H1 (cell line): ENCODE data around the gene SPOCK2. TPM values are rescaled to one million over a fixed set of nuclear protein-coding genes. Genes with fewer than 3 reads are reported as not detected.

Experiments used
- EP300 ChIP-seq, 2 experiments: IDR thresholded peaks; 1 replicate in 1 of 2; 2 replicates in 1 of 2; pipeline ENCODE4 v1.6.1; 2011 to 2012; ENCODE audit warnings: low read depth in 2 of 2, low read length in 2 of 2, mild to moderate bottlenecking in 2 of 2, borderline replicate concordance in 1 of 2, inconsistent platforms in 1 of 2, moderate library complexity in 1 of 2
- KDM5A ChIP-seq: fragments of 200-600 bp; IDR thresholded peaks from 2 replicates; pipeline ENCODE4 v1.7.1; 2012; ENCODE audit warnings: mild to moderate bottlenecking, low read length, inconsistent platforms, mixed read lengths
- MAFK ChIP-seq: IDR thresholded peaks from 2 replicates; pipeline ENCODE4 v1.6.1; 2012; ENCODE audit warnings: low read depth, mild to moderate bottlenecking, improper control_type of control experiment, low read length
- RAD21 ChIP-seq, 2 experiments: IDR thresholded peaks in 1 of 2; conservative IDR thresholded peaks in 1 of 2; 2 replicates each; pipeline ENCODE4 v1.6.1; 2011; ENCODE audit warnings: low read depth in 2 of 2, low read length in 2 of 2, improper control_type of control experiment in 1 of 2, inconsistent platforms in 1 of 2, mild to moderate bottlenecking in 1 of 2, moderate library complexity in 1 of 2
- RXRA ChIP-seq: IDR thresholded peaks from 2 replicates; pipeline ENCODE4 v1.6.1; 2011; ENCODE audit warnings: low read depth, mild to moderate bottlenecking, low read length, moderate library complexity; ENCODE audit not compliant: insufficient read depth
- SUZ12 ChIP-seq: fragments of 200-600 bp; sonication (generic); IDR thresholded peaks from 2 replicates; pipeline ENCODE4 v1.6.1; 2012; ENCODE audit warnings: mild to moderate bottlenecking, inconsistent platforms, low read length, moderate library complexity, mixed read lengths
- TCF12 ChIP-seq: IDR thresholded peaks from 2 replicates; pipeline ENCODE4 v1.6.1; 2011; ENCODE audit warnings: low read depth, mild to moderate bottlenecking, low read length
- TEAD4 ChIP-seq: IDR thresholded peaks from 2 replicates; pipeline ENCODE4 v1.6.1; 2012; ENCODE audit warnings: low read depth, low read length, inconsistent platforms, mixed read lengths
- ZNF274 ChIP-seq: IDR thresholded peaks from 2 replicates; pipeline ENCODE4 v1.7.0; 2012; ENCODE audit warnings: low read length, borderline replicate concordance; ENCODE audit errors: extremely low read depth
- polyA plus RNA-seq, 7 experiments: library from polyadenylated mRNA; depleted of rRNA in 3 of 7; stranded (reverse) in 5 of 7; unstranded in 2 of 7; fragments of >200 nt in 5 of 7; fragments of 200-250 nt in 2 of 7; gene quantifications; 1 replicate in 5 of 7; 2 replicates in 1 of 7; 4 replicates in 1 of 7; pipeline versions ENCODE4 v1.2.1 to v1.2.3, GENCODE V29; 2011 to 2013; ENCODE audit warnings: missing spikeins in 2 of 7, mixed read lengths in 2 of 7
- total RNA-seq: library from RNA; stranded (reverse); fragmentation: NEBNext Ultra II Directional; extraction: Animal tissue kit (Norgen Biotek cat#: 25700); gene quantifications from 2 replicates; pipeline ENCODE4 v1.2.1, GENCODE V29; 2021

Gene SPOCK2
- total and polyA plus RNA-seq, 2 of the 8 experiments (the other 6 are each of a cell fraction or from before 2014, with no cell fraction given), result 1.5 to 1.9 TPM

DNA sequence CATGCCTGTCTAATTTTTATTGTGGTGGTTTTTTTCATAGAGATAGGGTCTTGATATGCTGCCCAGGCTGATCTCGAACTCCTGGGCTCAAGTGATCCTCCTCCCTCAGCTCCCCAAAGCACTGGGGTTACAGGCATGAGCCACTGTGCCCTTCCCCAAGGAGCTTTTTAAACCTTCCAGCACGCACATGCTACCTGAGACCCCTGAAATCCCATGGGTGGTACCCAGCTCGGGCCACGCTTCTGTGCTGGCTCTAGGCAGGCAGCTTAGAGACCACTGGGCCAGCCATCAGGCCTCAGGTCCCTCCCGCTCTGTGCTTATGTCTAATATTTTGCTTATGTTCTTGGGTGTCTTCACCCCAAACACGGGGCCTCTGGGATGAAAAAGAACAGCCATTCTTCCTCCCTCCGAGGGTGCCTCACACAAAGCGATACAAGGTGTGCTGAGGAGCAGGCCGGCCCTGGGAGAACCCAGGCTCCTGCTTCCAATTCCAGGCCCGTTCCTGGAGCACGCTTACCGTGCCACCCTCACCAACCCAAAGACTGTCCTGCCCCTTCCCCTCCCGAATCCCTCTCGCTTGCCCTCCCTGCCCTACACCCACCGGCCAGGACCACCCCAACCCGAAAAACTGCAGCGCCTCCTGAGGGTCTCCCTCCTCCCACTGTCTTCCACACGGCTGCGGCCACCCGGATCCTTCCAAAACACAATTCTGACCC, 10.9 kb downstream of the SPOCK2 start (continued):
- TF ChIP-seq EP300 (IDR thresholded peaks at IDR 0.05; ENCODE audit: borderline replicate concordance in 1 of 2, low read depth in 2 of 2, low read length in 2 of 2) (no peak), ZNF274 (no peak), RAD21 (IDR thresholded peaks at IDR 0.05 in 1 of 2, conservative IDR thresholded peaks at IDR 0.05 in 1 of 2; ENCODE audit: low read depth in 2 of 2, low read length in 2 of 2) (no peak), TCF12 (no peak), RXRA (no peak), SUZ12 (no peak), TEAD4 (no peak), KDM5A (no peak), MAFK (no peak)
- TF ChIP-seq, all 59 proteins: peak for 0
